ENCODE results near the gene LIPA.

The LIPA gene

GRCh38 chr10:89238956-89239644 lies 12.5 kb downstream of the LIPA start:
- DNase-seq: no peak

- no peak for DNase-seq
Measured at GRCh38 chr10:89237849-89238248, 13.7 kb downstream of the LIPA start.

- no peak for DNase-seq
Measured at GRCh38 chr10:89236226-89236797, 15.3 kb downstream of the LIPA start.

GRCh38 chr10:89235073-89235798 lies 16.3 kb downstream of the LIPA start:
- no peak for DNase-seq

- DNase-seq: no peak
Measured at GRCh38 chr10:89233033-89233432, 18.5 kb downstream of the LIPA start.

GRCh38 chr10:89228962-89229361 lies 22.6 kb downstream of the LIPA start:
- no peak for DNase-seq

- no peak for DNase-seq
Measured at GRCh38 chr10:89228146-89228545, 23.4 kb downstream of the LIPA start.

- no peak for DNase-seq
Measured at GRCh38 chr10:89226891-89227290, 24.7 kb downstream of the LIPA start.

GRCh38 chr10:89224739-89225443 lies 26.7 kb downstream of the LIPA start:
- DNase-seq: no peak

- no peak for DNase-seq
Measured at GRCh38 chr10:89221919-89222318, 29.7 kb downstream of the LIPA start.

GRCh38 chr10:89219513-89220218 lies 31.9 kb downstream of the LIPA start:
- no peak for DNase-seq

GRCh38 chr10:89217057-89217990 lies 34.3 kb downstream of the LIPA start:
- peak; percentile 64 for DNase-seq

- no peak for DNase-seq
Measured at GRCh38 chr10:89216056-89216455, 35.5 kb downstream of the LIPA start.

GRCh38 chr10:89215511-89215910 lies 36.1 kb downstream of the LIPA start:
- DNase-seq: no peak

- no peak for DNase-seq
Measured at GRCh38 chr10:89214566-89215165, 36.9 kb downstream of the LIPA start.

- no peak for DNase-seq
Measured at GRCh38 chr10:89213191-89213808, 38.3 kb downstream of the LIPA start.

- DNase-seq: no peak
Measured at GRCh38 chr10:89210794-89211425, 40.7 kb downstream of the LIPA start.

GRCh38 chr10:89209718-89210117 lies 41.9 kb downstream of the LIPA start:
- DNase-seq: no peak

GRCh38 chr10:89207801-89208551 lies 43.6 kb downstream of the LIPA start:
- peak; percentile 16 for DNase-seq
